Keratinocyte (primary cell): ENCODE measurements around the gene SCT. TPM values are rescaled to one million over a fixed set of nuclear protein-coding genes. Genes with fewer than 3 reads are reported as not detected.

Source experiments
- DNase-seq: peaks from one replicate; pipeline ENCODE4 v3.0.0-alpha.2; 2011; ENCODE audit warnings: low read depth, missing footprints, low spot score
- FAIRE-seq: peaks from 2 replicates; lab custom pipeline; 2011; peaks lifted over from hg19 to GRCh38; lab: Jason Lieb, UNC
- H2AFZ ChIP-seq: 2 replicates; pipeline ENCODE4 v1.6.0; 2012; ENCODE audit warnings: low read length, control low read depth, inconsistent platforms; ENCODE audit not compliant: control insufficient read depth
- H3K27ac ChIP-seq: 2 replicates; pipeline ENCODE4 v1.5.1; 2011; ENCODE audit warnings: low read length; ENCODE audit not compliant: control insufficient read depth, insufficient read depth
- H3K27me3 ChIP-seq: 3 replicates; pipeline ENCODE4 v1.6.0; 2011; ENCODE audit warnings: low read length; ENCODE audit not compliant: control insufficient read depth, insufficient read depth; ENCODE audit errors: extremely low read depth
- H3K36me3 ChIP-seq, 2 experiments: 2 replicates in 1 of 2; 3 replicates in 1 of 2; pipeline ENCODE4 v1.5.1; 2011; ENCODE audit warnings: low read length in 2 of 2, mild to moderate bottlenecking in 1 of 2; ENCODE audit not compliant: control insufficient read depth in 2 of 2, insufficient read depth in 2 of 2; ENCODE audit errors: extremely low read depth in 1 of 2
- H3K4me1 ChIP-seq: 3 replicates; pipeline ENCODE4 v1.5.1; 2011; ENCODE audit warnings: low read length; ENCODE audit not compliant: control insufficient read depth, insufficient read depth; ENCODE audit errors: extremely low read depth
- H3K4me2 ChIP-seq: 3 replicates; pipeline ENCODE4 v1.6.0; 2011; ENCODE audit warnings: low read depth, low read length; ENCODE audit not compliant: control insufficient read depth, insufficient read depth; ENCODE audit errors: extremely low read depth
- H3K4me3 ChIP-seq, 3 experiments: fragments of 200-600 bp in 1 of 3; sonication (generic) in 1 of 3; 2 replicates in 2 of 3; 3 replicates in 1 of 3; pipeline ENCODE4 v1.5.1; 2011 to 2016; ENCODE audit warnings: low read length in 3 of 3, mild to moderate bottlenecking in 3 of 3, control low read depth in 2 of 3, inconsistent platforms in 1 of 3, low read depth in 1 of 3, mixed read lengths in 1 of 3, mixed run types in 1 of 3, moderate library complexity in 1 of 3; ENCODE audit not compliant: control insufficient read depth in 2 of 3, insufficient read depth in 2 of 3; ENCODE audit errors: extremely low read depth in 1 of 3
- H3K79me2 ChIP-seq: 2 replicates; pipeline ENCODE4 v1.6.0; 2012; ENCODE audit warnings: low read length; ENCODE audit not compliant: control insufficient read depth, insufficient read depth
- H3K9ac ChIP-seq: 3 replicates; pipeline ENCODE4 v1.6.0; 2011; ENCODE audit warnings: low read length; ENCODE audit not compliant: control insufficient read depth, insufficient read depth; ENCODE audit errors: extremely low read depth
- H3K9me1 ChIP-seq: 3 replicates; pipeline ENCODE4 v1.6.0; 2011; ENCODE audit warnings: low read length; ENCODE audit not compliant: control insufficient read depth, insufficient read depth; ENCODE audit errors: extremely low read depth
- H3K9me3 ChIP-seq: 2 replicates; pipeline ENCODE4 v1.5.1; 2012; ENCODE audit warnings: low read depth, low read length; ENCODE audit not compliant: control insufficient read depth
- H4K20me1 ChIP-seq: 3 replicates; pipeline ENCODE4 v1.6.0; 2011; ENCODE audit warnings: low read length; ENCODE audit not compliant: control insufficient read depth, insufficient read depth; ENCODE audit errors: extremely low read depth
- CTCF ChIP-seq, 3 experiments: IDR thresholded peaks in 1 of 3; conservative IDR thresholded peaks in 1 of 3; optimal IDR thresholded peaks in 1 of 3; 2 replicates in 2 of 3; 3 replicates in 1 of 3; pipeline versions ENCODE3 to v1.5.1; 2011; ENCODE audit warnings: low read length in 3 of 3, mild to moderate bottlenecking in 3 of 3, moderate library complexity in 2 of 3, control low read depth in 1 of 3, inconsistent platforms in 1 of 3; ENCODE audit not compliant: insufficient read depth in 2 of 3; ENCODE audit errors: extremely low read depth in 1 of 3
- EZH2 ChIP-seq: IDR thresholded peaks from one replicate; pipeline ENCODE4 v1.6.1; 2012; ENCODE audit warnings: inconsistent platforms, mild to moderate bottlenecking, low read length, moderate library complexity
- dilution Hi-C: fragments of 300-500 bp; cut with MboI; formaldehyde crosslinking; loops from one replicate; pipeline ENCODE4 v1.7.0; 2020; ENCODE audit warnings: low sequenced_read_pairs; ENCODE audit not compliant: extremely low pct_ligation_motif_present
- polyA plus RNA-seq, 5 experiments: library from polyadenylated mRNA; depleted of rRNA in 3 of 5; stranded (reverse) in 3 of 5; stranded (forward) in 1 of 5; unstranded in 1 of 5; fragments of >200 nt; gene quantifications; 1 replicate in 1 of 5; 2 replicates in 3 of 5; 3 replicates in 1 of 5; pipeline versions ENCODE4 v1.2.1 to v1.2.3, GENCODE V29; 2011 to 2012; ENCODE audit warnings: missing spikeins in 2 of 5, low read depth in 1 of 5, low replicate concordance in 1 of 5

Gene SCT
- polyA plus RNA-seq, 1 donor (not counting 4 experiments of a cell fraction or from before 2014, with no cell fraction given), result not detected

- FAIRE-seq (no peak), DNase-seq (no peak)
- H2AFZ ChIP-seq, result no peak overlapping the region
- no peak overlapping the region for H3K9ac ChIP-seq
- peaks cover 0 to 3% of the 10 kb centered on the region in 2 experiments for H3K36me3 ChIP-seq
- no peaks in the 10 kb centered on the region for H3K79me2 ChIP-seq
- no peak overlapping the region for H3K27ac ChIP-seq
- no peak for TF ChIP-seq EZH2
- no peak for TF ChIP-seq CTCF (optimal IDR thresholded peaks at IDR 0.05 in 1 of 3, IDR thresholded peaks at IDR 0.05 in 1 of 3, conservative IDR thresholded peaks at IDR 0.05 in 1 of 3; ENCODE audit: extremely low read depth in 1 of 3, insufficient read depth in 2 of 3, low read length in 3 of 3)
- H3K27me3 ChIP-seq, result peaks cover 28% of the 10 kb centered on the region
- H3K4me3 ChIP-seq, result no peak overlapping the region
- no peaks in the 10 kb centered on the region for H3K9me3 ChIP-seq
- no peaks in the 10 kb centered on the region for H4K20me1 ChIP-seq
- no peak overlapping the region for H3K4me2 ChIP-seq
- dilution Hi-C loops, result no loop called here
- no peaks in the 10 kb centered on the region for H3K4me1 ChIP-seq
- no peaks in the 10 kb centered on the region for H3K9me1 ChIP-seq
Measured at GRCh38 chr11:637333-637592, 10.3 kb upstream of the SCT start.

- Histone ChIP-seq H3K79me2 (no peaks in the 10 kb centered on the region), H4K20me1 (no peaks in the 10 kb centered on the region), H3K4me1 (no peaks in the 10 kb centered on the region), H3K9me3 (no peaks in the 10 kb centered on the region), H2AFZ (no peak within 1 kb of the TSS), H3K4me2 (no peak within 1 kb of the TSS), H3K9ac (no peak within 1 kb of the TSS), H3K36me3 (peaks cover 0 to 3% of the 10 kb centered on the region in 2 experiments), H3K4me3 (no peak within 1 kb of the TSS), H3K27me3 (peaks cover 28% of the 10 kb centered on the region), H3K9me1 (no peaks in the 10 kb centered on the region), H3K27ac (no peak within 1 kb of the TSS)
- FAIRE-seq (no peak), DNase-seq (no peak)
- no peak for TF ChIP-seq CTCF (optimal IDR thresholded peaks at IDR 0.05 in 1 of 3, IDR thresholded peaks at IDR 0.05 in 1 of 3, conservative IDR thresholded peaks at IDR 0.05 in 1 of 3; ENCODE audit: extremely low read depth in 1 of 3, insufficient read depth in 2 of 3, low read length in 3 of 3)
- peak; percentile 52 for TF ChIP-seq EZH2
- dilution Hi-C loops, result no loop called here
Measured at GRCh38 chr11:636511-637332, 9.7 kb upstream of the SCT start, which contains the start of gene DRD4. Gene DRD4 (plus strand): TSS chr11:637269. CDS start chr11:637305, 36 bp downstream.
